ENCODE measurements around the gene DHRSX.
"Not testable (repeated sequence)": the region's sequence is repeated elsewhere in the genome, so short reads cannot be mapped to it uniquely, and the experiment has no call there.

Gene DHRSX

GRCh38 chrX:2389731-2390130 lies 111.0 kb downstream of the DHRSX start:
- not testable (repeated sequence) for DNase-seq

GRCh38 chrX:2389324-2389723 lies 111.5 kb downstream of the DHRSX start:
- DNase-seq: no peak

- DNase-seq: no peak
Observed at GRCh38 chrX:2388669-2389068, 112.1 kb downstream of the DHRSX start.

- DNase-seq: no peak
Observed at GRCh38 chrX:2387614-2388239, 113.0 kb downstream of the DHRSX start.

DNA sequence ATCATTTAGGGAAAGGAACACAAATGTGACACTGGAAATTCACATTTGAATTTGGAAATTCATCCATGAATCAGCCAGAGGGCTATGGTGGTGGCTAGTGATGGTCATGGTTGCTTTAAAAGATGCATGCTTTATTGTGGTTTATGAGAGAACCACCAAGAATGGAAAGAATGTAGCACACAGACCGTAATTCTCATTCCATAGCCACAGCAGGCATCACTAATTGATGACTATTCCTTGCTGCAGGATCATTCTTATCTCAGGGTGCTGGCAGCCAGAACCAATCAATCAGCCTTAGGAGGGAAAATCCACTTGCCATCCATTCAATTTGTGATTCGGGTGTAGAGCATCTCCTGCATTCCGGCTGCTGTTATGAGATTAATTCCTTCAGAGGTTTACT lies 115.6 kb downstream of the DHRSX start:
- no peak for DNase-seq

DNA sequence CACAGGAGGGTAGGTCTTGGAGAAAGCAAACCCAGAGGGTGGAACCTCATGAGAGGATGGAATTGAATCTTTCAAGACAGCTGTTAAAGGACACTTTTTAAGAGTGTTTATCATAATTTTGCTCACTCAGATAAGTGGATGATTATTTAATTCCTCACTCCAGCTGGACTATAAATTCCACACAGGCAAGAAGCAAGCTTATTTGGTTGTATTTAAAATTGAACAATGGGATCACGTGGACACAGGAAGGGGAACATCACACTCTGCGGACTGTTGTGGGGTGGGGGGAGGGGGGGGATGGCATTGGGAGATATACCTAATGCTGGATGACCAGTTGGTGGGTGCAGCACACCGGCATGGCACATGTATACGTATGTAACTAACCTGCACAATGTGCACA lies 116.3 kb downstream of the DHRSX start:
- no peak for DNase-seq

DNA sequence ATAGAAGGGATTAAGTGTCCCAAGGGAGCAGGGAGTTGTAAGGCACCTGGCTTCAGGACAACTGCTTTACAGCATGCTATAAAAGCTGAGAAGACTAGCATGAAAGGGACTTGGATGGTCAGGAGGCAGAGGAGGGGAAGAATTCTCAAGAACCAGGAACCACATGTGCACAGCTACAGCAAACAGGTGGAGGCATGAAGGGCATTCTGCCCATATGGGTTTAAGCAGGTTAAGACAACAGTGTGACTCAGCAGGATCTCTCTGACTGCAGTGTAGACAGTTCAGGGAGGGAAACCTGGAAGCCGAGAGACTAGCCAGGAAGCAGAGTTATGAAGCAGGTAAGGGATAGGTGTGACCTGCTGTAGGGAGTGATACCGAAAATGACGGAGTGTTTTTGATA lies 117.0 kb downstream of the DHRSX start:
- no peak for DNase-seq

DNA sequence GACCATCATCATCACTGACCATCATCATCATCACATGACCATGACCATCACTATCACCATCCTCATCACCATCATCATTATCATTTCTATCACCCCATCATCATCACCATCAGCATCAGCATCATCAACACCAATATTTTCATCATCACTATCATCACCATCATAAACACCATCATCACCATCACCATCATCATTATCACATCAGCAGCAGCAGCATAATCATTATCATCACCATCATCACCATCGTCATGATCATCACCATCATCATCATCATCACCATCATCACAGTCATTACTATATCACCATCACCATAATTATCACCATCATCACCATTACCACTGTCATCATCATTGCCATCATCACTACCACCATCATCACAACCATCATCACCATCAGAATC lies 117.6 kb downstream of the DHRSX start:
- DNase-seq: no peak

- not testable (repeated sequence) for DNase-seq
Observed at GRCh38 chrX:2382433-2383048, 118.2 kb downstream of the DHRSX start.

DNA sequence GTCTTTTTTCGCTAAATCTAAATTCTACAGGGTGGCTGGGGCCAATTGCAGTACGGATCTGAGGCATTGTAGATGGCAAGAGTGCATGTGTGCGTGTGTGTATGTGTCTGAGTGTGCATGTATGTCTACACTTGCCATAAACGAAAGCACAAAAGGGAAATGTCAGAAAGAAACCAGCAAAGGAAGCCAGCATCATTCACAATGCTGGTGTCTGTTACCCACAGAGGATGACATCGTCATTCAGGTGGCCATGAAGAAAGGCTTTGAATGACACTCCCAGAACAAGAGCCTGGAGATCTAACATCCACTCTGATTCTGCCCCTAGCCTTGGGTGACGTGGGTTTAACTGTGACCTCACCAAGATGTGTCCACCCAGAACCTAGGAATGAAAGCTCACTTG lies 124.6 kb downstream of the DHRSX start:
- DNase-seq: no peak

GRCh38 chrX:2374086-2374485 lies 126.7 kb downstream of the DHRSX start:
- no peak for DNase-seq

GRCh38 chrX:2373615-2374014 lies 127.2 kb downstream of the DHRSX start:
- no peak for DNase-seq

- no peak for DNase-seq
Observed at GRCh38 chrX:2371026-2371711, 129.6 kb downstream of the DHRSX start.

DNA sequence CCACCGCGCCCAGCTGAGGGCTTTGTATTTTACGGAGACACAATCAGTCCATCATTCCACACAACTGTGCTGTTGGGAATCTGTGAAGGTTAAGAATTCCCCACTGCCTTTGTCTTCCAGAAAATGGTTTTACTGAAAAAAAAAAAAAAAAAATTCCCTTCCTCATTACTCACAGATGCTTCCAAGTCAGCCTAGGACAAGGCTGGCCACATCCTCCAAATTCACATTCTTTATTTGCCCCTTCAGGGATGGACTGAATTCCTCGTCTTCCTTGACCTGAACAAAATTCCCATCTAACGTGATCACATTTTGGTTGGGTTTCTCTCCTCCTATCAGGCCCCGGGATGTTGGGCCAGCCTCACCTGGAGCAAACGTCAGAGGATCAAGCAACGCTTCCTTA lies 130.3 kb downstream of the DHRSX start:
- DNase-seq: no peak

- DNase-seq: no peak
Observed at GRCh38 chrX:2369206-2369605, 131.6 kb downstream of the DHRSX start.

GRCh38 chrX:2360731-2361130 lies 140.0 kb downstream of the DHRSX start:
- no peak for DNase-seq

GRCh38 chrX:2359522-2359921 lies 141.3 kb downstream of the DHRSX start:
- DNase-seq: not testable (repeated sequence)

DNA sequence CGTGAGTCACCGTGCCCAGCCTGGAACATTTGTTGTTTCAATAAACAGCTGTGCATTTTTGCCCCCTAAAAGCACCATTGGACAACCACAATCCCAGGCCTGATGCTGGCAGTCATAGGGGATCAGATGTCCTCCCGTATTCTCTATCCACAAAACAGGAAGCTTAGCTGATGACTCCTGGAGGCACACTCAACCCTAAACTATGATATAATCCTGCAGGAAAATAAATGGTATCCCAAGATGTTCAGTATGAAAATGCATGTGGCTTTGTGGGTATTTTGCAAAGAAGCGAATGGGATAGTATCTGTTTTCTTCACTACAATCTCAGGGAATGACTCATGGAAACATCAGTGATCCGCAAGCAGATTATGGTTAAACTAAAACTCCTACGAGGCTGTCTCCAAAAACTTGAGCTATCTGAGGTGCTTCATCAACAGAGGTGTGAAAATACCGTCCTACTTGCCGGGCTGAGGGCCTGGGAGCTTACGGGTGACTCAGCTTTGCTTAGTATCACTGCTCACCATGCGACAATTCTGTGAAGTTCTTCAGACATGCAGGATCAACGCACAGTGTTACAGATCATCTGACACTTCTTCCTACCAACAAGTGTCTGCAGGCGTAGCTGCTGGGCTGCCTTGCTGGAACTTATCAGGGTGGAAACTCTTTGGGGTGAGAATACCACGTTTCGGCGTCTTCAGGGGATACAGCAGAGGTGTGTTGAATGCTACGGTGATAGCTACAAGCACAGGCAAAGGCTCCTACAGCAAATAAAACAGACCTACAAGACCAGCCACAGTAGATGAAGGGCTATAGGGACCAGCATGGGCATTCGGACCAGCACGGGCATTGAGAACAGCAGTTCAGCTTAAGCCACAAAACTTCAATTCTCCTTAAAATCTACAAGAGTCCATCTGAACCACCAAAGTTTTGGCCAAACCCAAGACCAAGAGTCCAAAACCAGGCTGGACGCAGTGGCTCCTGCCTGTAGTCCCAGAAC lies 148.5 kb downstream of the DHRSX start:
- DNase-seq: no peak

GRCh38 chrX:2351321-2351720 lies 149.5 kb downstream of the DHRSX start:
- DNase-seq: no peak

- DNase-seq: not testable (repeated sequence)
Observed at GRCh38 chrX:2350703-2351102, 150.1 kb downstream of the DHRSX start.

DNA sequence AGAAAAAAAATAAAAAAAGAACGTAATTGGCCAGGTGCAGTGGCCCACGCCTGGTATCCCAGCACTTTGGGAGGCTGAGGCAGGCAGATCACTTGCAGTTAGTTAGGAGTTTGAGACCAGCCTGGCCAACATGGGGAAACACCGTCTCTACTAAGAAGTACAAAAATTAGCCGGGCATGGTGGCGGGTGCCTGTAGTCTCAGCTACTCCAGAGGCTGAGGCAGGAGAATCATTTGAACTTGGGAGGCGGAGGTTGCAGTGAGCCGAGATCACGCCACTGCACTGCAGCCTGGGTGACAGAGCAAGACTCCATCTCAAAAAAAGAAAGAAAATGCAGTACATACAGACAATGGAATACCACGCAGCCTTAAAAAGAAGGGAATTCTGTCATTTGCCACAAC lies 150.7 kb downstream of the DHRSX start:
- DNase-seq: not testable (repeated sequence)

DNA sequence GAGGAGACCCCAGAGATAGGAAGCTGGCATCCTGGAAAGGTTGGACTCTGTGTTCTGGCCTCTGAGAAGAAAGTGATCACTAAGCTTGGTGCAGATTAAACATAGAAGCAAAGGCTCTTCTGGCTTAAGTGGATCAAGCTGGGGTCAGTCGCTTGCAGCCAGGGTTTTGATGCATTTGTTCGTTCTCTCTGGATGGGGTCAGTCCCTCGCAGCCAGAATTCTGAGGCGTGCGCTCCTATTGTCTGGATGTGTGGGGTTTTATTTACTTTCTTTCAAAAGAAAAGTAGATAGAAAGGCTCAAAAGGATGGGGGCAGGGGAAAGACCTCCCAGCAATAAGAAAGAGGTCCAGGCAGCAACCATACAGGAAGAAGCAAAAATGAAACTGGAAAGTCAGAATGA lies 152.6 kb downstream of the DHRSX start:
- no peak for DNase-seq

DNA sequence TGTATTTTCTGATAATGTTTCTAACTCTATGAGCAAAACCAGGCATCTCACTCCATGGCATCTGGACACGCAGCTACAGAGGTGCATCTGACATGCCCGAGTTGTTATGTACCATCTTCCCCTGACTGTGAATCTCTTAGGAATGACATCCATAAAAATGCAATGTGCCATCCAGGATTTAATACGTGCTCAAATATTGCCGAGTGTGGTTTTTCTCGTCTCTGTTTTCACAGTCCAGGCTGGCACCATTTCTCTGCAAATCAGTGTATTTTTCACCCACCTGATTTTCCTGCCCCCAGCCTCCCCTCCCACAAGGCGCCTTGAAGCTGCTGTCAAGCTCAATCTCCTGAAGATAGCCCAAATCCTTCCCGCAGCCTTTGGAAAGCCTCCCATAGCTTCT lies 154.6 kb downstream of the DHRSX start:
- no peak for DNase-seq

All from T1000 (cell line).